GM19468 (cell line): ENCODE data around the gene EPHA6.
"Not testable (repeated sequence)": the region's sequence is repeated elsewhere in the genome, so short reads cannot be mapped to it uniquely, and the experiment has no call there.

Experiments used
- ATAC-seq: cut with Tn5 transposase; IDR thresholded peaks from one replicate; pipeline ENCODE4 v1.9.1; 2021; ENCODE audit warnings: mild to moderate bottlenecking, moderate library complexity, moderate number of reproducible peaks; ENCODE audit not compliant: unreplicated experiment; ENCODE audit errors: extremely low read depth

The EPHA6 gene

GRCh38 chr3:97009427-97010019, 195.1 kb downstream of the EPHA6 start:
- no peak for ATAC-seq

DNA sequence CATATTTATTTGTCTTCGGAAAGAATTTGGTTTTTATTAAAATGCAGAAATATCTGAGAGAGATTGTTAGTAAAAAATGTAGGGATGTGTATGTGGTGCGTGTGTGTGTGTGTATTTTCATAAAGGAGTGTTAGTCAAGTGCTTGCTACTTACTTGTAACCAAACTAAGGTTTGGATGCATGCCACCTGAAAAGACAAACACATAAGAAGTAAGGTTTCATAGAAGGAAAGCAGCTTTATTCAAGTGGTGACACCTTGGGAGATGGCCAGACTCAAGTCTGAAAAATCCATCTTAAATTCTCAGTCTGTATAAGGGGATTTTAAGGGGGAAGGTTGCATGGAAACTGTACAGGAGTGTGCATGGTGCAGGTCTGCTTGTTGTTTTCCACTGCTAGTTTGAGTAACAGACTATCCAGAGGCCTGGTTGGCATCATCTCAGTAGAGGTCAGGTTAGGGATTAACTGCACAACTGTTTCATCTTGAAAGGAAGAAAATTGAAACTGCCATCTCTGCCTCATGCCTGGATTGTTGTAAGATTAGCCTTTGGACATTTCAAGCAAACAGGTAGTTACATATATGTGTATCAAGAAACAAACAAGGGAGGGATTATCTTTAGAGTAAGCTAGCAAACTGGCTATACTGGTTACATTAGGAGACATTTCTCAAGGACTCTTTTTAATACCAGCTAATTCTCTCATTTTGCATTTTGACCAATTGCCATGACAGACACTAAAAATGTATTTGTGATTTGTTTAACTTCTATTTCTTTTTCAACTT, 196.7 kb downstream of the EPHA6 start:
- no peak for ATAC-seq

DNA sequence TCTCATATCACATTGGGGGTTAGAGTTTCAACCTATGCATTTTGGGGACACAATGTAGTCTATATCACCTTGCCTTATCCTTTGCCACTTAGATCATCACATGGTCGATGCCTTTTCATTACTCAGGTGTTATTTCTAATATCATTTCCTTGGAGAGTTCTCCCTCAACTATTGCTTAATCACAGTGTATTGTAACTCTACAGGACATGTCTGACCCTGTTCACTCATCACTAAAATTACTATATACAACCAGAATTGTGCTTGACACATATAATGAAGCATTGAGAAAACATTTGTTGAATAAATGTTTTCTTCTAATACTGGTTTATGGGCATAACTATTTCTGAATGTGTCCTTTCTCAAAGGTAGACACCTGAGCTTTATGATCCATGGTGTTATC, 207.4 kb downstream of the EPHA6 start:
- ATAC-seq = no peak

- not testable (repeated sequence) for ATAC-seq
Observed at GRCh38 chr3:97025612-97026011, 211.2 kb downstream of the EPHA6 start.

GRCh38 chr3:97029972-97030371, 215.6 kb downstream of the EPHA6 start:
- ATAC-seq = no peak

DNA sequence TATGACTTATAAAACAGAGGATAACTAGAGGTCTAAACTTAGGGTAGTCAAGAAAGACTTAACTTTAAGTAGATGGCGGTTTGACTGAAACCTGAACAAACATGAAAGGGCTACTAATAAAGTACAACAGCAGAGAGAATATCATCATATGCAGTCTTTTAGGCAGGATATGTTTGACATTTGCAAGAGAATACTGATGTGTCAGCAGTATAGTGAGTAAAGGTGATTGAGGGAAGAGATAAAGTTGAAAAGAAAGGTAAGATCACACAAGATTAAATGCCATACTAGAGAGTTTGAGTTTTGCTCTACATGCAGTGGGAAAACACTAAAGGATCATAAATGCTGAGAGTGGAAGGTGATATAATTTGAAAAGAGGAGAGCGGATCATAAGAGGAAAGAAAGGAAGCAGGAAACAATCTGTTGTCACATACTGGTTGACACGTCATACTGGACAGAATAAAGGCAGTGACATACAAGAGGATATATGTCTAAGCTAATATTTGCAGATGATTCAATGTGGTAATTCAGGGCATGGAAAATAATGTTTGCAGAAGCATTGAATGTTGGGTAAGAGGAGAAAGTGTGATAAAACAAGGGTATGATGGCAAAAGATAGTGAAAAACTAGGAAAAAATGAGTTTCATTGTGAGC, 223.0 kb downstream of the EPHA6 start:
- ATAC-seq = no peak

GRCh38 chr3:97043411-97043810, 229.0 kb downstream of the EPHA6 start:
- no peak for ATAC-seq

DNA sequence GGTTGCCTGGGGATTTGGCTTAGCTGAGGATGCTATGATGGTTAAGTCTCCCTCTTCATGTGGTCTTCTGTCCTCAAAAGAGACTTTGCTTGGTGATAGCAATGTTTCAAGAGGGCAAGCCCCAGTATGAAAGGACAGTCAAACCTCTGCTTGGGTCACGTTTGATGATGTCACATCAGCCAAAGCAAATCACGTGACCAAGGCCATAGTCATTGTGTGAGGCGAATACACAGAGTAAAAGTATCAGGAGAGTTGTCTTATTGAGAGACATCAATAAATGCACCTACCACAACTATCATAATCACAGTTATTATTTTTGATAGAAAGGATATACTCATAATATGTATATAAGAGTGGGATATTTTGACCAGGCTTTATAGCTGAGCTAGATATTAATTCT, 243.0 kb downstream of the EPHA6 start:
- no peak for ATAC-seq

GRCh38 chr3:97059168-97059567, 244.8 kb downstream of the EPHA6 start:
- no peak for ATAC-seq

DNA sequence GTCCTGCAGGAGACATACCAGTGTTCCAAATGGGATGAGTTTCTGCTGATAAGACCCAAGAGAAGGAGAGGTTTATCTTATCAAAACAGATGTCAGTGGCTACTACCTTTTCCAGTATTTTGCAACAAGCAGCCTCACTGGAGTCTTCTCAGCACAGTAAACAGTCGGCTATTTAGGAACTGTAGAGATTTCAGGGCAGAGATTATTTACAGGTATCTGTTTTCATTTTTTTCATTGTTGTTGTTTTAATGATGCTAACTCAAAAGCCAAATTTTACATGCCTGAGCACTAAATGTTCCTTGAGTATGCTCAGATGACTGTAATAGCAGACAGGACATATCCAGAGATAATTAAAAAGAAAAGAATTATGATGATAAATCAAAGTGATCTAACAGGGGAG, 252.1 kb downstream of the EPHA6 start:
- no peak for ATAC-seq

GRCh38 chr3:97070302-97070701, 255.9 kb downstream of the EPHA6 start:
- ATAC-seq = no peak

- no peak for ATAC-seq
Observed at GRCh38 chr3:97074546-97074945, 260.2 kb downstream of the EPHA6 start.

DNA sequence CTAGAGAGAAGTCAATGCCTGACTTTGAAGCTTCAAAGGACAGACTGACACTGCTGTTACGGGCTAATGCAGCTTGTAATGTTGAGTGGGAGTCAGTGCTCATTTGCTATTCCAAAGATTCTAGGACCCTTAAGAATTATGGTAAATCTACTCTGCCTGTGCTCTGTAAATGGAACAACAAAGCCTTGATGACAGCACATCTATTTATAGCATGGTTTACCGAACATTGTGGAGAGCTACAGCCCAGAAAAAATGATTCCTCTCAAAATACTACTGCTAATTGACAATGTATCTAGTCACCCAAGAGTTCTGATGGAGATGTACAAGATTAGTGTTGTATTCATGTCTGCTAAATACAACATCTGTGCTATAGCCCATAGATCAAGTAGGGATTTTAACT, 262.3 kb downstream of the EPHA6 start:
- ATAC-seq = no peak

DNA sequence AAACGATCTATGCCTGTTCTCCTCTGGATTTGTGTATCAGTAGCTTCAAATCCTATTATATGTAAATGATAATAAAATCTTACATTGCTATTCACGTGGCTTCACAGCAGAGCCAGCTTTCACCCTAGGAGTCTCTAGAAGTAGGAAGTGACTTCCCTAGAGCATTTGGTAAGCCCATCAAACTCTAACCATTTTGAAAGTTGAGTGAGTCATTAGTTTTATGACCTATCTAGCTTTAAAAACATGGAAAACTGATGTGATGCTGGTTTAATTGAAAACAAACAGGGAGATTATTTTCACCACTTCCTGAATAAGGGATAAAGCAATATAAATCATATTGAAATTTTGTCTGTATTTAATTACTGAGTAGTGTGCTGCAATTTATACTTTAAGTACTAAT, 275.2 kb downstream of the EPHA6 start:
- ATAC-seq = no peak

DNA sequence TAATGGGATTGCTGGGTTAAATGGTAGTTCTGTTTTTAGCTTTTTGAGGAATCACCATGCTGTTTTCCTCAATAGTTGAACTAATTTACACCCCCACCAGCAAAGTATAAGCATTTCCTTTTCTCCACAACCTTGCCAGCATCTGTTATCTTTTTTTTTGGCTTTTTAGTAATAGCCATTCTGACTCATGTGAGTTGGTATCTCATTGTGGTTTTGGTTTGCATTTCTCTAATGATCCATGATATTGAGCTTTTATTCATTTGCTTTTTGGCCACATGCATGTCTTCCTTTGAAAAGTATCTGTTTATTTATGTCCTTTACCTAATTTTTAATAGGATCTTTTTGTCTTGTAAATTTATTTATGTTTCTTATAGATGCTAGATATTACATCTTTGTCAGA, 288.2 kb downstream of the EPHA6 start:
- ATAC-seq = no peak

GRCh38 chr3:97105989-97106651, 291.7 kb downstream of the EPHA6 start:
- ATAC-seq = no peak

- no peak for ATAC-seq
Observed at GRCh38 chr3:97106652-97106989, 292.2 kb downstream of the EPHA6 start.

GRCh38 chr3:97108136-97108535, 293.7 kb downstream of the EPHA6 start:
- no peak for ATAC-seq

GRCh38 chr3:97111244-97111643, 296.9 kb downstream of the EPHA6 start:
- no peak for ATAC-seq

DNA sequence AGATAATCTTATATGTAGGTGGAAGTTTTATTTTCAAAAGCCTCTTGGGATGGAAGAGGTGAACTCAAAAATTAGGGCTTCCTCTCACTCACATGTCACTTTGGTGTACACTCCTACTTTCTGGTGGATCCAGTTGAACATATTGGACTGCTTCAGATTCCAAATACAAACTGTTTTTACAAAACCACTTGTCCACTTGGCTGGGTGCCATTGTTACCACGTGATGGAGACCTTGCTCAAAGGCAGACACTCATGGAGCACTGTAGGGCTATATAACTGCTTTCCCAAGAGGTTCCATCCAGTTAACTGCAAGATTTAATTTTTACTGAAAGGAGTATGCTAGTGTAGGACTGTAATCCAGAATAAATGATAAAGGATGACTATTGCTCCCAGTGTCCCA, 307.0 kb downstream of the EPHA6 start:
- no peak for ATAC-seq

- ATAC-seq = no peak
Observed at GRCh38 chr3:97125902-97126499, 311.6 kb downstream of the EPHA6 start.
